H9 (cell line): ENCODE measurements around the gene DEAF1. TPM values are rescaled to one million over a fixed set of nuclear protein-coding genes. Genes with fewer than 3 reads are reported as not detected.

Source experiments
- DNase-seq: peaks from one replicate; pipeline ENCODE4 v3.0.0-alpha.2; 2017
- H2AFZ ChIP-seq: one replicate; pipeline ENCODE4 v1.6.1; 2013; ENCODE audit warnings: mild to moderate bottlenecking, low read length, control low read depth, moderate library complexity
- H2AK5ac ChIP-seq: 2 replicates; pipeline ENCODE4 v1.6.1; 2013; ENCODE audit warnings: low read length, control low read depth, mixed read lengths; ENCODE audit not compliant: insufficient read length
- H2BK120ac ChIP-seq: one replicate; pipeline ENCODE4 v1.6.1; 2013; ENCODE audit warnings: low read depth, mild to moderate bottlenecking, low read length, control low read depth, inconsistent platforms; ENCODE audit not compliant: poor library complexity, severe bottlenecking
- H2BK12ac ChIP-seq: 2 replicates; pipeline ENCODE4 v1.6.1; 2013; ENCODE audit warnings: low read length, control low read depth, mixed read lengths, low read depth; ENCODE audit not compliant: insufficient read length
- H2BK15ac ChIP-seq: 2 replicates; pipeline ENCODE4 v1.6.1; 2013; ENCODE audit warnings: low read depth, low read length, control low read depth
- H2BK20ac ChIP-seq: one replicate; pipeline ENCODE4 v1.6.1; 2013; ENCODE audit warnings: low read depth, mild to moderate bottlenecking, low read length, control low read depth, inconsistent platforms; ENCODE audit not compliant: poor library complexity, severe bottlenecking
- H2BK5ac ChIP-seq: 2 replicates; pipeline ENCODE4 v1.6.1; 2013; ENCODE audit warnings: low read length, control low read depth, mixed read lengths; ENCODE audit not compliant: insufficient read length
- H3K14ac ChIP-seq: 2 replicates; pipeline ENCODE4 v1.6.1; 2013; ENCODE audit warnings: low read length, control low read depth; ENCODE audit not compliant: insufficient read depth
- H3K18ac ChIP-seq: 2 replicates; pipeline ENCODE4 v1.6.1; 2013; ENCODE audit warnings: low read depth, mild to moderate bottlenecking, mixed read lengths, low read length, control low read depth; ENCODE audit not compliant: insufficient read length
- H3K23ac ChIP-seq: 2 replicates; pipeline ENCODE4 v1.6.1; 2013; ENCODE audit warnings: low read length, control low read depth, mixed read lengths, low read depth; ENCODE audit not compliant: insufficient read length
- H3K23me2 ChIP-seq: 2 replicates; pipeline ENCODE4 v1.6.1; 2013; ENCODE audit warnings: low read depth, mild to moderate bottlenecking, mixed read lengths, low read length, control low read depth; ENCODE audit not compliant: insufficient read length, poor library complexity, severe bottlenecking
- H3K27ac ChIP-seq: 2 replicates; pipeline ENCODE4 v1.5.1; 2013; ENCODE audit warnings: low read length, control low read depth, mixed read lengths, low read depth; ENCODE audit not compliant: insufficient read length
- H3K27me3 ChIP-seq: 2 replicates; pipeline ENCODE4 v1.6.1; 2013; ENCODE audit warnings: low read length, control low read depth, inconsistent platforms; ENCODE audit not compliant: insufficient read depth
- H3K4ac ChIP-seq: 2 replicates; pipeline ENCODE4 v1.6.1; 2013; ENCODE audit warnings: low read depth, mild to moderate bottlenecking, control low read depth, inconsistent platforms, low read length, moderate library complexity
- H3K4me1 ChIP-seq: 2 replicates; pipeline ENCODE4 v1.6.1; 2013; ENCODE audit warnings: low read length, control low read depth, inconsistent platforms; ENCODE audit not compliant: insufficient read depth
- H3K4me2 ChIP-seq: 2 replicates; pipeline ENCODE4 v1.6.1; 2013; ENCODE audit warnings: low read length, control low read depth, mixed read lengths; ENCODE audit not compliant: insufficient read length, insufficient read depth
- H3K56ac ChIP-seq: 2 replicates; pipeline ENCODE4 v1.6.1; 2013; ENCODE audit warnings: low read depth, mild to moderate bottlenecking, mixed read lengths, low read length, control low read depth; ENCODE audit not compliant: insufficient read length
- H3K79me1 ChIP-seq: 2 replicates; pipeline ENCODE4 v1.6.1; 2013; ENCODE audit warnings: low read depth, mild to moderate bottlenecking, moderate library complexity, low read length, control low read depth, inconsistent platforms; ENCODE audit not compliant: insufficient read depth, poor library complexity, severe bottlenecking
- H3K79me2 ChIP-seq: 2 replicates; pipeline ENCODE4 v1.6.1; 2013; ENCODE audit warnings: low read length, control low read depth, inconsistent platforms; ENCODE audit not compliant: insufficient read depth
- H3K9ac ChIP-seq: 2 replicates; pipeline ENCODE4 v1.6.1; 2013; ENCODE audit warnings: low read length, control low read depth, mixed read lengths; ENCODE audit not compliant: insufficient read length; ENCODE audit errors: extremely low read depth
- H3K9me3 ChIP-seq: one replicate; pipeline ENCODE4 v1.6.1; 2013; ENCODE audit warnings: low read depth, low read length, inconsistent platforms; ENCODE audit not compliant: control insufficient read depth
- H3T11ph ChIP-seq: one replicate; pipeline ENCODE4 v1.6.1; 2013; ENCODE audit warnings: mild to moderate bottlenecking, low read length, control low read depth, inconsistent platforms
- H4K20me1 ChIP-seq: one replicate; pipeline ENCODE4 v1.6.1; 2013; ENCODE audit not compliant: control insufficient read depth, insufficient read length, insufficient read depth
- H4K5ac ChIP-seq: 2 replicates; pipeline ENCODE4 v1.6.1; 2013; ENCODE audit warnings: low read depth, mild to moderate bottlenecking, mixed read lengths, low read length, control low read depth; ENCODE audit not compliant: insufficient read length
- H4K8ac ChIP-seq: replicated peaks from 2 replicates; pipeline ENCODE4 v1.6.1; 2013; ENCODE audit warnings: low read length, control low read depth, mixed read lengths, low read depth; ENCODE audit not compliant: insufficient read length
- H4K91ac ChIP-seq: 2 replicates; pipeline ENCODE4 v1.6.1; 2013; ENCODE audit warnings: low read depth, mild to moderate bottlenecking, moderate library complexity, mixed read lengths, low read length, control low read depth; ENCODE audit not compliant: insufficient read length
- H3K27ac Mint-ChIP-seq, 3 experiments: 2 replicates in 2 of 3; 3 replicates in 1 of 3; pipeline ENCODE4 v1.8.0; 2020 to 2021; ENCODE audit warnings: mixed read lengths in 3 of 3, mild to moderate bottlenecking in 1 of 3, moderate library complexity in 1 of 3
- H3K27me3 Mint-ChIP-seq: 2 replicates; pipeline ENCODE4 v1.8.0; 2021; ENCODE audit warnings: low read depth, mild to moderate bottlenecking, moderate library complexity, mixed read lengths
- H3K36me3 Mint-ChIP-seq, 3 experiments: 2 replicates in 2 of 3; 3 replicates in 1 of 3; pipeline ENCODE4 v1.8.0; 2020 to 2021; ENCODE audit warnings: low read depth in 3 of 3, mixed read lengths in 3 of 3; ENCODE audit not compliant: insufficient read depth in 1 of 3
- H3K4me1 Mint-ChIP-seq, 2 experiments: 2 replicates each; pipeline ENCODE4 v1.8.0; 2020; ENCODE audit warnings: mixed read lengths in 2 of 2
- H3K4me3 Mint-ChIP-seq, 2 experiments: 2 replicates in 1 of 2; 3 replicates in 1 of 2; pipeline ENCODE4 v1.8.0; 2020 to 2021; ENCODE audit warnings: mild to moderate bottlenecking in 2 of 2, mixed read lengths in 2 of 2, moderate library complexity in 1 of 2
- H3K9me3 Mint-ChIP-seq, 2 experiments: 2 replicates in 1 of 2; 3 replicates in 1 of 2; pipeline ENCODE4 v1.8.0; 2020; ENCODE audit warnings: mild to moderate bottlenecking in 2 of 2, mixed read lengths in 2 of 2, moderate library complexity in 1 of 2
- CTCF ChIP-seq: fragments of 200-600 bp; sonication (generic); conservative IDR thresholded peaks from 3 replicates; pipeline ENCODE4 v1.8.0; 2021; ENCODE audit warnings: antibody characterized with exemption, mild to moderate bottlenecking
- WGBS: extraction: QIAGEN DNeasy Blood & Tissue Kit; methylation state at CpG from one replicate; pipeline ENCODE4 v1.1.7; 2013; ENCODE audit warnings: missing lambda C conversion rate, low lambda C conversion rate, mixed read lengths; ENCODE audit not compliant: insufficient read length; ENCODE audit errors: extremely low coverage; 5-methylcytosine and 5-hydroxymethylcytosine counted together
- total RNA-seq: library from RNA; stranded (reverse); gene quantifications from 2 replicates; pipeline ENCODE4 v1.2.1, GENCODE V29; 2021

DEAF1 gene
- total RNA-seq, 1 experiment from 2014 or later: 67.3 TPM

GRCh38 chr11:723120-723883 is 28.3 kb upstream of the DEAF1 start:
- Mint-ChIP-seq H3K9me3 (no peaks in the 10 kb centered on the region), H3K4me1 (peaks cover 5 to 25% of the 10 kb centered on the region in 2 experiments; a peak in 3 of 4 replicates), H3K27ac (no peak overlapping the region), H3K36me3 (peaks cover 0 to 8% (median 0%) of the 10 kb centered on the region in 3 experiments; a peak in 3 of 7 replicates), H3K4me3 (peak overlapping the region in 1 of 2 experiments; percentile 55; a peak in 1 of 5 replicates), H3K27me3 (no peaks in the 10 kb centered on the region)
- H2BK5ac ChIP-seq: no peak overlapping the region
- TF ChIP-seq CTCF: peak; percentile 70
- no peak overlapping the region for H3K4me2 ChIP-seq
- H3K23me2 ChIP-seq: peaks cover 7% of the 10 kb centered on the region
- H3K79me2 ChIP-seq: no peaks in the 10 kb centered on the region
- H2BK20ac ChIP-seq: no peak overlapping the region
- H3K23ac ChIP-seq: no peak overlapping the region
- H3K9me3 ChIP-seq: no peaks in the 10 kb centered on the region
- no peak overlapping the region for H3K27ac ChIP-seq
- H4K20me1 ChIP-seq: no peaks in the 10 kb centered on the region
- no peak overlapping the region for H4K91ac ChIP-seq
- no peak overlapping the region for H2BK120ac ChIP-seq
- H3K79me1 ChIP-seq: no peaks in the 10 kb centered on the region
- H4K8ac ChIP-seq: no peak overlapping the region
- H3K4ac ChIP-seq: no peak overlapping the region
- no peak overlapping the region for H2BK15ac ChIP-seq
- no peak overlapping the region for H2AK5ac ChIP-seq
- no peak overlapping the region for H3T11ph ChIP-seq
- no peak overlapping the region for H4K5ac ChIP-seq
- H3K27me3 ChIP-seq: no peaks in the 10 kb centered on the region
- H2BK12ac ChIP-seq: no peak overlapping the region
- H3K4me1 ChIP-seq: no peaks in the 10 kb centered on the region
- no peak overlapping the region for H3K56ac ChIP-seq
- H3K18ac ChIP-seq: no peak overlapping the region
- WGBS: no CpG with 5 or more reads among the region's 8 CpGs
- H2AFZ ChIP-seq: no peak overlapping the region
- H3K9ac ChIP-seq: no peak overlapping the region
- peak; percentile 38 for DNase-seq
- H3K14ac ChIP-seq: no peak overlapping the region
